GM12878 (cell line): ENCODE results near the gene STARD8. TPM values are rescaled to one million over a fixed set of nuclear protein-coding genes. Genes with fewer than 3 reads are reported as not detected.

Experiments used
- ATAC-seq: fragments of 200-7000 bp; cut with Tn5 transposase; 3 replicates; pipeline ENCODE4 v1.9.1; 2020; ENCODE audit warnings: mild to moderate bottlenecking, moderate library complexity
- BruUV-seq: library from RNA; stranded (reverse); fragments of 400-500 nt; replicated peaks from 2 replicates; lab custom pipeline; 2021; lab: Mats Ljungman, UMichigan
- CTCF ChIA-PET: fragments of 300-600 bp; sonication (Branson Sonifier 250); formaldehyde crosslinking; extraction: SDS; loops from one replicate; lab custom pipeline; 2021; ENCODE audit warnings: inconsistent platforms; lab: Yijun Ruan, JAX
- POLR2A ChIA-PET: fragments of 350-600 bp; formaldehyde crosslinking; extraction: SDS; loops from one replicate; lab custom pipeline; 2021; ENCODE audit warnings: inconsistent platforms; lab: Charles Lee
- RAD21 ChIA-PET: fragments of 300-600 bp; sonication (Branson Sonifier 250); formaldehyde crosslinking; loops from one replicate; lab custom pipeline; 2023; ENCODE audit warnings: antibody characterized with exemption; ENCODE audit not compliant: unreplicated experiment; lab: Charles Lee
- SMC1A ChIA-PET: fragments of 300-600 bp; sonication (Branson Sonifier 250); formaldehyde crosslinking; loops from one replicate; lab custom pipeline; 2023; ENCODE audit not compliant: unreplicated experiment, uncharacterized antibody; lab: Charles Lee
- DNase-seq: peaks from one replicate; pipeline ENCODE4 v3.0.0-alpha.2; 2011; ENCODE audit warnings: low read depth, low spot score
- FAIRE-seq: peaks from 3 replicates; lab custom pipeline; 2011; peaks lifted over from hg19 to GRCh38; lab: Jason Lieb, UNC
- H2AFZ ChIP-seq: 2 replicates; pipeline ENCODE4 v1.6.0; 2011; ENCODE audit warnings: low read depth, low read length, control low read depth; ENCODE audit not compliant: control insufficient read depth
- H3K27ac ChIP-seq: 2 replicates; pipeline ENCODE4 v1.5.1; 2011; ENCODE audit warnings: control low read depth; ENCODE audit not compliant: control insufficient read depth, insufficient read depth
- H3K27me3 ChIP-seq, 2 experiments: replicated peaks in 1 of 2; 2 replicates each; pipeline versions ENCODE4 v1.6.0 to v1.6.1; 2011; ENCODE audit warnings: low read length in 1 of 2; ENCODE audit not compliant: control insufficient read depth in 2 of 2, insufficient read depth in 2 of 2
- H3K36me3 ChIP-seq, 2 experiments: 2 replicates each; pipeline ENCODE4 v1.5.1; 2011; ENCODE audit warnings: low read length in 1 of 2; ENCODE audit not compliant: control insufficient read depth in 2 of 2, insufficient read depth in 2 of 2
- H3K4me1 ChIP-seq: 2 replicates; pipeline ENCODE4 v1.6.1; 2011; ENCODE audit warnings: mild to moderate bottlenecking, low read length, moderate library complexity, mixed read lengths; ENCODE audit not compliant: control insufficient read depth, insufficient read depth
- H3K4me2 ChIP-seq: 2 replicates; pipeline ENCODE4 v1.6.0; 2011; ENCODE audit warnings: control low read depth; ENCODE audit not compliant: control insufficient read depth, insufficient read depth
- H3K4me3 ChIP-seq: fragments of 200-600 bp; sonication (generic); 2 replicates; pipeline ENCODE4 v1.5.1; 2016
- H3K79me2 ChIP-seq: 2 replicates; pipeline ENCODE4 v1.6.0; 2011; ENCODE audit warnings: low read length; ENCODE audit not compliant: control insufficient read depth, insufficient read depth
- H3K9ac ChIP-seq: 2 replicates; pipeline ENCODE4 v1.8.0; 2011; ENCODE audit warnings: low read length, control low read depth, mixed read lengths; ENCODE audit not compliant: control insufficient read depth, insufficient read depth
- H3K9me3 ChIP-seq: replicated peaks from 3 replicates; pipeline ENCODE4 v1.5.1; 2011; ENCODE audit warnings: mild to moderate bottlenecking, low read length; ENCODE audit not compliant: control insufficient read depth, insufficient read depth
- H4K20me1 ChIP-seq: 2 replicates; pipeline ENCODE4 v1.6.0; 2011; ENCODE audit not compliant: control insufficient read depth, insufficient read depth
- BMI1 ChIP-seq: fragments of 450-650 bp; IDR thresholded peaks from 2 replicates; pipeline ENCODE4 v1.6.1; 2016; ENCODE audit warnings: mild to moderate bottlenecking, moderate library complexity, borderline replicate concordance
- ETV6 ChIP-seq, 2 experiments: fragments of 450-650 bp in 1 of 2; IDR thresholded peaks in 1 of 2; conservative IDR thresholded peaks in 1 of 2; 2 replicates each; pipeline ENCODE4 v1.6.1; 2014; ENCODE audit warnings: antibody characterized with exemption in 1 of 2, borderline replicate concordance in 1 of 2, low read depth in 1 of 2, mild to moderate bottlenecking in 1 of 2, moderate library complexity in 1 of 2
- KLF5 ChIP-seq: fragments of 450-650 bp; IDR thresholded peaks from 2 replicates; pipeline ENCODE4 v1.6.1; 2014; ENCODE audit warnings: mild to moderate bottlenecking; ENCODE audit not compliant: partially characterized antibody
- MAX ChIP-seq: IDR thresholded peaks from 2 replicates; pipeline ENCODE4 v1.6.1; 2012; ENCODE audit warnings: low read depth, low read length, improper control_type of control experiment
- MLLT1 ChIP-seq: fragments of 450-650 bp; IDR thresholded peaks from 2 replicates; pipeline ENCODE4 v1.6.1; 2016; ENCODE audit warnings: mild to moderate bottlenecking
- MTA2 ChIP-seq: fragments of 450-650 bp; IDR thresholded peaks from 2 replicates; pipeline ENCODE4 v1.6.1; 2016; ENCODE audit warnings: low read depth, mild to moderate bottlenecking, moderate library complexity
- NKRF ChIP-seq: fragments of 450-650 bp; conservative IDR thresholded peaks from 2 replicates; pipeline ENCODE4 v1.6.1; 2017; ENCODE audit warnings: mild to moderate bottlenecking, moderate library complexity
- NR2C2 ChIP-seq: IDR thresholded peaks from 2 replicates; pipeline ENCODE4 v1.6.1; 2011; ENCODE audit warnings: borderline replicate concordance, low read depth; ENCODE audit not compliant: control insufficient read depth, insufficient read length
- PAX5 ChIP-seq: IDR thresholded peaks from 2 replicates; pipeline ENCODE4 v1.6.1; 2011; ENCODE audit warnings: low read depth, low read length, borderline replicate concordance
- POU2F2 ChIP-seq: IDR thresholded peaks from 3 replicates; pipeline ENCODE4 v1.6.1; 2011; ENCODE audit warnings: low read depth, mild to moderate bottlenecking, low read length, borderline replicate concordance
- SMAD1 ChIP-seq: fragments of 450-650 bp; IDR thresholded peaks from 2 replicates; pipeline ENCODE4 v1.6.1; 2018; ENCODE audit warnings: mild to moderate bottlenecking, low read depth; ENCODE audit not compliant: partially characterized antibody
- ZNF384 ChIP-seq: IDR thresholded peaks from 2 replicates; pipeline ENCODE4 v1.6.1; 2012; ENCODE audit warnings: low read depth, mild to moderate bottlenecking, low read length, improper control_type of control experiment, borderline replicate concordance
- WGBS: methylation state at CpG from one replicate; pipeline ENCODE4 v1.1.6; 2016; ENCODE audit warnings: low lambda C conversion rate; ENCODE audit not compliant: insufficient replicate concordance, insufficient coverage; ENCODE audit errors: missing lambda C conversion rate; 5-methylcytosine and 5-hydroxymethylcytosine counted together
- in situ Hi-C: fragments of 300-500 bp; cut with MboI; formaldehyde crosslinking; loops from 9 replicates; pipeline ENCODE4 v1.14.3; 2018; ENCODE audit warnings: mixed read lengths
- intact Hi-C: fragments of 100-400 bp; cut with micrococcal nuclease; formaldehyde crosslinking; loops from one replicate; pipeline ENCODE4 v1.14.2; 2022; ENCODE audit not compliant: unreplicated experiment
- polyA plus RNA-seq, 11 experiments: library from polyadenylated mRNA; depleted of rRNA in 4 of 11; unstranded in 6 of 11; stranded (reverse) in 5 of 11; fragments of >200 nt; fragmentation: Nextera tagmentation in 4 of 11; fragmentation: Illumina TruSeq in 1 of 11; extraction: Ambion mirVana in 4 of 11; extraction: Trizol in 1 of 11; gene quantifications; 1 replicate in 1 of 11; 2 replicates in 10 of 11; pipeline versions ENCODE4 v1.2.1 to v1.2.3, GENCODE V29; 2011 to 2016; ENCODE audit warnings: inconsistent platforms in 2 of 11, missing spikeins in 2 of 11, low read depth in 1 of 11
- total RNA-seq, 4 experiments: library from RNA; depleted of rRNA in 3 of 4; stranded (reverse); fragments of >200 nt in 3 of 4; fragmentation: Illumina TruSeq in 1 of 4; extraction: Trizol in 1 of 4; gene quantifications; 2 replicates each; pipeline versions ENCODE4 v1.2.1 to v1.2.3, GENCODE V29; 2013 to 2021
- TF ChIP-seq, protein P1 (sequence below): IDR thresholded peaks from 2 replicates; pipeline ENCODE4 v1.6.1; 2012; ENCODE audit warnings: low read depth, low read length, improper control_type of control experiment

Gene STARD8
- total and polyA plus RNA-seq, 10 of the 15 experiments (the other 5 are each of a cell fraction or from before 2014, with no cell fraction given): 0.03 to 0.14 (median 0.07) TPM; not detected in 6

- no peak for TF ChIP-seq MLLT1
- TF ChIP-seq, all 136 proteins: peak for 0
Measured at GRCh38 chrX:68723491-68724155, 76.2 kb downstream of the STARD8 start (continued).

- Histone ChIP-seq H4K20me1 (no peaks in the 10 kb centered on the region), H3K4me3 (no peak overlapping the region), H3K79me2 (no peaks in the 10 kb centered on the region), H2AFZ (no peak overlapping the region)
- RAD21 ChIA-PET: no interaction called here
- TF ChIP-seq, protein P1, sequence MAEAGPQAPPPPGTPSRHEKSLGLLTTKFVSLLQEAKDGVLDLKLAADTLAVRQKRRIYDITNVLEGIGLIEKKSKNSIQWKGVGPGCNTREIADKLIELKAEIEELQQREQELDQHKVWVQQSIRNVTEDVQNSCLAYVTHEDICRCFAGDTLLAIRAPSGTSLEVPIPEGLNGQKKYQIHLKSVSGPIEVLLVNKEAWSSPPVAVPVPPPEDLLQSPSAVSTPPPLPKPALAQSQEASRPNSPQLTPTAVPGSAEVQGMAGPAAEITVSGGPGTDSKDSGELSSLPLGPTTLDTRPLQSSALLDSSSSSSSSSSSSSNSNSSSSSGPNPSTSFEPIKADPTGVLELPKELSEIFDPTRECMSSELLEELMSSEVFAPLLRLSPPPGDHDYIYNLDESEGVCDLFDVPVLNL: no peak
- TF ChIP-seq ZNF384 (no peak), PAX5 (no peak), MTA2 (no peak), POU2F2 (no peak), SMAD1 (no peak), ETV6 (conservative IDR thresholded peaks at IDR 0.05 in 1 of 2, IDR thresholded peaks at IDR 0.05 in 1 of 2; ENCODE audit: borderline replicate concordance in 1 of 2, low read depth in 1 of 2) (no peak), NKRF (no peak), NR2C2 (no peak), BMI1 (no peak), MAX (no peak), KLF5 (no peak)
- TF ChIP-seq, all 136 proteins: peak for 0
- H3K27me3 ChIP-seq: no peaks in the 10 kb centered on the region
- no peak for FAIRE-seq
- in situ Hi-C loops: no loop called here
- no peak overlapping the region for H3K4me2 ChIP-seq
- no TSS peak for BruUV-seq
- no peaks in the 10 kb centered on the region for H3K36me3 ChIP-seq
- no peaks in the 10 kb centered on the region for H3K9me3 ChIP-seq
- DNase-seq: no peak
- ChIA-PET SMC1A (no interaction called here), POLR2A (no interaction called here), CTCF (no interaction called here)
- intact Hi-C loops: no loop called here
- no peaks in the 10 kb centered on the region for H3K4me1 ChIP-seq
- no peak overlapping the region for H3K9ac ChIP-seq
- 19% methylated on average over 10 of the region's 10 CpGs for WGBS
- no peak for ATAC-seq
- no peak overlapping the region for H3K27ac ChIP-seq
Measured at GRCh38 chrX:68724531-68725020, 77.1 kb downstream of the STARD8 start.
